ENCODE measurements around the gene NBEA. TPM values are rescaled to one million over a fixed set of nuclear protein-coding genes. Genes with fewer than 3 reads are reported as not detected.

The NBEA gene
- total RNA-seq, 1 experiment from 2014 or later: 5.0 TPM

DNA sequence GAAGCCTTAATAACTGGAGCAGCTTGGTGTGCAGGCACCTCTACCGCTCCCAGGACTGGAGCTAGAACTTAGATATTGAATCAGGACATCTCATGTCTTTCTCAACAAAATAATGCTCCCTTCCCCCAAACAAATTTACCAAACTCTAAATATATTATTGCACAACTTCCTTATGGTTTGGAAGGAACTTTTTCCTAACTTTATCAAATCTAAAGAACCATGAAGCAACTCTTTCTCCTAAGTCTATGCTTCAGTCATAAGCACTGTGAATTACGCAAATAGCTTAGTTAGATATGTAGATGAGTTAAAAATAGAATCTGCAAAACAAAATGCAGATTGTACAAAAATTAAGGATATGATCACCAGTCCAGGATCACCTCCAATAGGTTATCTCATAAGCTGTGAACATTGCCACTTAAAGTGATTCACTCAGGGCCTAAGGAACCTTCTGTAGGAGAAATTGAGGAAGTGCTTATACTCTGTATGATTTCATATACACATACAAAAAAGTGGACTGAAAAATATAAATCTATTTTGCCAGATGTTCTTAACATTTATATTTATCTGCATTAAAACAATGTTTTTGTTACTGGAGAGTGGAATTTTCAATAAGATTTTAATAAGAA, 554.8 kb downstream of the NBEA start:
- DNase-seq (ENCODE audit: extremely low read depth, low read depth): no peak

DNA sequence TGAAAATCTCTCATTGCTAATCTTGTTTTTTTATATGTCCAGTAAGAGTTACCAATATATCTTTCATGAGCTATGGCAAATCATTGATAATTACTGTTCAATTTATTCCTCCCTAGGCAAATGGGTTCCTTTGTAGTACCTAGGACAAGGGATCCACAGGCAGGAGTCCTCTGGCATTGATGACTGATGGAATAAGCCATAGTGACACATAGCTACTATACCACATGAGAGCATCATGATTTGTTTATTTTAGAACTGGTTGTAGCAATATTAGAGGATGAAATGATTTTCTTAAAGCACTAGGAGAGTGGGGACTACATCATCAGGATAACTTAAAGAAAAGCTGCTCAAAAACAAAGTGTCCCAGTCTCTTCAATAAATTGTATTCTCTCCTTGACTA, 556.2 kb downstream of the NBEA start:
- no peak for DNase-seq (ENCODE audit: extremely low read depth, low read depth)

DNA sequence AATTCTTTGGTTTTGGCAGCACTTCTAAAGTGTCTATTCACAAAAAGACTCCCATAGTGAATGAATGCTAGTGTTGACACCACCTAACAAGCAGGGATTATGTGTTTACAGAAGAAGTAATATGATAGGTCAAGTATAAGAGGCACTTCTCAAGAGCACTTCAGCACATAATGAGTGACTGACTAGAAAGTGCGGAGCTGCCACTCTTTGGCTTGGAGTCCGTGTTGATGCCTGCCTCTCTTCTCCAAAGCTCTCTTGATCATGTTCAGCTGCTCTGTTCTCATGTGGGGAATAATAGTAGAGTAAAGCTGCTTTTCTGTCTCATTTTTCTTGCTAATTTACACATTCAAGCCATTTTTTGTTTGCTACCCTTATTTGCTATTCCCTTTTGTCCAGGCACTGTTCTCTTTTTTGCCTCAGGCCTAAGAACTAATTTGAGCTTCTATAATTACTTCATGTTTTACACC, 557.2 kb downstream of the NBEA start:
- no peak for DNase-seq (ENCODE audit: extremely low read depth, low read depth)

DNA sequence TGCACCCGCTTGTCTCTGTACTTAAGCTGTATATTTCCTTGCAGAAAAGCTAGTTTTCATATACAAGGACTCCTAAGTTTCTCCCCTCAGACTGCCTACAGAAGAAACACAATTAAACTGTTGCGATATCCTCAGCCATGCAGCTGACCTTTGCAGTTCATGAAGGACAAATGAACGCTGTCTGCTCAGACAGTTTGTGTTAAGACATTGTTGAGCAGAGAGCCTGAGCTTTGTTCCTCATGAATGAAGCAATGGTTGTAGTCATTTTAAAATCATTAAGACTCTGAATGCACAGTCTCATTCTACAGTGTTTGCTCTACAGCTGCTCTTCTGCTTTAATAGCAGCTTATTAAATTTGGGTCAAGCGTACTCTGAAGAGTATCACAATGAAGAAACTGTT, 557.6 kb downstream of the NBEA start:
- no peak for DNase-seq (ENCODE audit: extremely low read depth, low read depth)

DNA sequence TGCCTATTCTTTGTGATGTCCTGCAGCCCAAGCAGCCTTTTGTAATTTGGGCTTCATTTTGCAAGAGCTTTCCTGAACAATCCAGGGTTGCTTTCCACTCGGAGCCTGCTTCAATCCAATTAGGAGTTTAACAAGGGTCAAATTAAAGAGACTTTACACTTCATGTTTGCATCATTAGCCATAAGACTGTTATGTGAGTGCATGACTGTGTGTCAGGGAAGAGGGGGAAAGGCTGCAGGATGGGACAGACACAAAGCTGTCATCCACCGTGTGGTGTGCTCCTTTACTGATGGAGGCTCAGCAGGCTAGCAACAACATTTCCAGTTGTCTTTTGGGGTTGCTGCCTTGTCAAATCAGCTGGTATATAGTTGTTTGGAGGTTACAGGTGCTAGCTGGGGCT, 558.1 kb downstream of the NBEA start:
- DNase-seq (ENCODE audit: extremely low read depth, low read depth): no peak

DNA sequence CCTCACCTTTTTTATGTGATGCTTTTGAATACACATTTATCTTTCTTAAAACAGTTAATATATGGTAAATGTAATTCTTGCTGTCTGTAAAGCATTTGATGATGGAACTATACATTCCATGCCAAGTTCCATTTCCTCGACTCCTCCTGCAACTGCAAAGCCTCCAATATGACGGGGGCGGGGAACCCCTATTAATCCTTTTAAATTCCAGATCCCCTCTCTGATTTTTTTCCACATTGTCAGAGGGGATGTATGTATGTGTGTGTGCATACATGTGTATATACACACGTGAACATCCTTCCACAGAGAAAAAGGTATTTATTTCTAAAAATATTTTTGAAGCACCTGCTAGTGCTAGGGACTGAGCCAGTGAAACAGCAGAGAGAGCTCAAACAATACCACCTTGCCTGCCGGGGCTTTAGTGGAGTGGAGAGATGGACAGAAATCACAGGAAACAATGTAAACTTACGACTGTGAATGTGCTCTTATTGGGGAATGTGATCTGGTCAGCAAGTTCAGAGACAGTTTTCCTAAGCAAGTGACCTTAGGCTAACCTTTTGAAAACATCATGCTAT, 559.7 kb downstream of the NBEA start:
- DNase-seq (ENCODE audit: extremely low read depth, low read depth): no peak

DNA sequence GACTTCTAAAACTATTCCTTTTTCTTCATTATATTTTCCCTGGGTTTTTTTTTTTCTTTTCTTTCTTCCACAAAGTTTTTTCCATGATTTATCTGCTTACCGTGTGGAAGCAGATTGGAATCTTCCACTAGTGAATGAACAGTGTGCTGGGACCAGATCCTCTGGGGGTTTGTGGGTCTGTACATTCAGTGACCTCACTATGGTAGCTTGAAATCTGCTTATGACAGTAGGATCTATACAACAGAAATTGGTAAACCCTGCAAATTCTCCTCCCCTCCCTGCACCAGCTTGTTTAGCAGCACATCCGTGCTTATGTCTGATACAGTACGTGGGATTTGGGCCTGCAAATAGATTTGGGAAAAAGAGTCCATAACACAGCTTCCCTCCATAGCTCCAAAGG, 560.4 kb downstream of the NBEA start:
- no peak for DNase-seq (ENCODE audit: extremely low read depth, low read depth)

DNA sequence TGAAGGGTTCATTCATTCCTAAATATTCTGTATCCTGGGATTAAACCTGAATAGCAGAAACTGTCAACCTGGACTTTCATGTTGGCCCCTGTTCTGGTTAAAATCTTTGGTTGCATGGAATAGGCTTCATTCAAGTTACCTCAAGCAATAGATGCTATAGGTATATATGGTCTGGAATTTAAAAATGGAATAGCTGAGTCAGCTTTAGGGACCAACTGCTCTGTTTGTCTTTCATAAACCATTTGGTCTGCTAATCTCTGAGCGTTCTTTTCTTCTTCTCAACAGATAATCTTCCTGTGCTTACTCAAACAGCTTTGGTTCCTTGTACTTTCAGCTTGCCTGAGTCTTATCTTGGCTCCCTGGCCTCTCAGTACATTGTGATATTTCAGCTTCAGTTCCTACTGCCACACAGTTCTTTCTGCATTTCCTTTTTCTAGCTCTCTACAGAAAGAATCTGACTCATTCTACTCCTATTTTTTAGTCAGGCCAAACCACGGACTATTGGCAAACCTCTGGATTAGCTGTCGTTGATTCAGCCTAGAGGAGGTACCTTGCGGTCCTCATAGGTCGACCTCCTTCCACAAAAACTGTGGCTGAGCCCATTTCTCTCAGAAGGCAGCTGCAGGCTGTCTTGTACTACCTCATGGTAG, 570.3 kb downstream of the NBEA start:
- no peak for DNase-seq (ENCODE audit: extremely low read depth, low read depth)

DNA sequence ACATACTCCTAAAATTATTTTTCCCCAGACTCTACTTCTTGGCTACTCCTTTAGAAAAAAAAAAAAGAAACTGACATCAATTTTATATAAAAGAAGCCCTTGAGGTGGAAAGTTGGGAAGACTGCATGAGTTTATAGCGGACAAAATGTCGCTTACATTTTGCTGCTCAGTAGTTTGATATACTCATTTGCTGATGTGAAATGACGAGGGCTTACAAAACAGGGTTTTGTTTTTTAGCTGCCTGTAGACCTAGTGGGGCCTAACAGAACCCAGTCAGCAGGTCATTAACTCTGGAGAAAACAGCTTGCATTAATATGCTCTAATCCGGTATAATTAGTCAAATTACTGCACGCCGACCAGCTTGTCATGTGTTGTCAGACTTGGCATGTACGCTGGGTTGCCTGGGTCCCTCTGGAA, 572.0 kb downstream of the NBEA start:
- DNase-seq (ENCODE audit: extremely low read depth, low read depth): no peak

DNA sequence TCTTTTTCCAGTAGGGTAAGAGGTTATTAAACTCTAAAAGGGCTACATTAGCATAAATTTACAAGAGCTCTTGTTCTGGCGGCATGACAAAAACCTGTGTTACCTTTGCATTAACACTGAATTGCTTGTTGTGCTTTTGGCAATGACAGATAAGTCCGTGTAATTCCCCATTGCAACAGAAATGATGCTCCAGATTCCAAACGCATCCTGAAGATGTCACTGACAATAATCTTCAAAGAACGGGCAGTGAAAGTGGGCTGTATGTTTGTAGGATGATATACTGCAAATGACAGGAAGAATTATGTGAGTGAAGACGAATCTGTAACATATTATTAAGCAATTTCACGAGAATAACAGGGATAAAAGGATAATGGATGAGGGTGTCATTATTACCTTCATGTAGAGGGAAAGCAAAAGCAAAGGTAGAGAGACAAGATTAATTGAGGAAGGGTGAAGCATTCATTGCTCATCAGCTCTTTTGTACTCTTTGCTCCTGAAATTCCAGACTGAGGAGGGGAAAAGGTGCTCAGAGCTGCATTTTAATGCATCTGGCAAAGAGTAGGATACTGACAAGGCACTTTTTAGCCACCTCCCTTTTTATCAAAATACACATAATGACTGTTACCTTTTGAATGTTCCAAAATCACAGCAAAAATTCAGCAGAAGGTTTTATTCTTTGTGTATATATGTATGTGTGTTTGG, 572.9 kb downstream of the NBEA start:
- DNase-seq (ENCODE audit: extremely low read depth, low read depth): no peak

DNA sequence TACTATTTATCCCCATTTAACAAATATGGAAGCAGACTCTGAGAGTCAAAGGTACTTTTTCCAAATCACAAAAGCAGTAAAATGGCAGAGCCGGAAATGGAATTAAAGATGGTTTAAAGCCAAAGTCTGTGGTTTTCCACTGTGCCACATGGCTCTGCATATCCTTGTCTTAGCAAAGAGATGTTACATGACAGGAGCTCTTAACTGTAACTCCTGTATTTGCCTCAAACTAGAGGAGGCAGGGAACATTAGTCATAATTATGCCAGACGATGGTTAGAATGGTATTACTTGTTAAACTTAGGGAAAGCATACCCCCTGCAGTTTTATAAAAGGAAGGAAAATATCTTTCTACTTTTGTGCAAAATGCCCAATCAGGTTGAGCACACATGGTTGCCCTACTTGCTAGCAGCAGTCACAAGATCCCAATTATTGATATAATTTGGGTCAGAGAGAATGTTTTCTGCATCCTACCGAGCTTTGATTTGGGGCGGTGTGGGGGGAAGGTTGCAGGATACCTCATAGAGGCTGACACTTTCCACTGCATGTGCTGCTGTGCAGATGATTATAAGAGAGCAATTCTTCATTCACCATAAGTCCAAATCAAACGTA, 576.4 kb downstream of the NBEA start:
- DNase-seq (ENCODE audit: extremely low read depth, low read depth): no peak

DNA sequence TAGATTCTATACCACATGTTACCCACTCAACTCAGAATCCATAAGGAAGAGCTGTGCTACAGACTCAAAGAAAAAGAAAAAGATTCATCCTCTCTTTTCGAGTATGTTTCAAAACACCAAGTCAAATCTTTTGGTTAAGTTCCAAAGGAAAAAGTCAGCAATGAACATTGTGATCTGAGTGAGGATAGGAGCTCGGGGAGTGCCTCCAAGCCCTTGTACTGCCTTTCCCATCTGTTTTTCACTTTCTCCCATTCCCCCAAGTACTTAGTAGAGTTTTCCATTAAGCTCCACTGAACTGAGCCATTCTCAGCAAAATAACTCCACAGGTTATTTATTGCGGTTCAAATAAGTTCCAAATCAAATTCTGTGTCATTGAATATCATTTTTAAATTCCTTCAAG, 582.1 kb downstream of the NBEA start:
- no peak for DNase-seq (ENCODE audit: extremely low read depth, low read depth)

DNA sequence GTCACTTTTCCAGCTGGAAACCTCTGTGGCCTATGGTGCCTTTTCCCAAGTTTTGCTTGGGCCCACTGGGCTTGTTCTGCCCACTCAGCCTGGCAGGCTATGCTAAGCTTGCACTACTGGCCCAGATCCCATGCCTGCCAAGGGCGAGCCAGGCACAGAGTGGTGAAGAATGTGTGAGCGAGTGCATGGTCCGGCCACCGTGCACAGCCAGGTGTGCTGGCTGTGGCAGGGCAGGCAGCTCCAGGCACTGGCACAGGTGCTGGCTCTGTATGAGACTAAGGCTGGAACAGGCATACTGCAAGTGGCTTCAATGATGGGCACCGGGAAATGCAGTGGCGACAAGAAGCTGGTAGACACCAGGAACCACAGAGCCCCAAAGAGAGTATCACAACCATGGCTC, 584.5 kb downstream of the NBEA start:
- no peak for DNase-seq (ENCODE audit: extremely low read depth, low read depth)

DNA sequence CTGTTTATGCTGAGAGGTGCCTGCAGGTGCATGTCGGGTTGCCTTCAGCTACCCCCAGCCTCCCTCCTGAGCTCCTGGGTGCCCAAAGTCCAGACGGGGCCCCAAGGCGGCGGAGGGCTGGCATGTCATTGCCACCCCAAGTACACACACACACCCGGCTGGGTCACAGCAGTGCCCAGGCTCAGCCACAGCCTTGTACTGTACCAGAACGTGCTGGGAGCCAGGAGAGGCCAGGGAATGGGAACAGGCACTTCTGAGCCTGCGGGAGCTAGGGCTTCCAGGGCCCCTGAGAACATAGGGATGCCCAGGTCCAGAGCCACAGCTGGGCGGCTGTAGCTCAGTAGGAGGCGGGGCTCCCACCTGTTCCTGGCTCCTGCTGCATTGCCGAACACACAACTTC, 585.4 kb downstream of the NBEA start:
- DNase-seq (ENCODE audit: extremely low read depth, low read depth): no peak

DNA sequence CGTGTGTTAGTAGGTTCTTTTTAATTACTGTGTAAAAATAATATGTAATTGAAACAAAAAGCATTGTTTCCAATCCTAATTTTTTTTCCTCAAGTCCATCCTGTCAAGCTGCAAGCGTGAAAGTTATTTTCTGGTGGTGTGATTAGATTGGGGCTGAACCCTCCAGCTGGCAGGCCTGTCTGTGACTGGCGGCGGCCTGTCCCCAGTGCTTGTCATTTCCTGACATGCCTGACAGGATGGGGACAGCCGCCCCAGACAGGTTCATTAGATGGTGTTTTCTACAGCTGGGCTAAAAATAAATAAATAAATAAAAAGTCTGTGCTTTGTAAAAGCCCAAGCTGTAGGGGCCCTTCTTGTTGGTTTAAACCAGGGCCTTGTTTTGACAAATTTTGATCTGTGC, 588.1 kb downstream of the NBEA start:
- no peak for DNase-seq (ENCODE audit: extremely low read depth, low read depth)

DNA sequence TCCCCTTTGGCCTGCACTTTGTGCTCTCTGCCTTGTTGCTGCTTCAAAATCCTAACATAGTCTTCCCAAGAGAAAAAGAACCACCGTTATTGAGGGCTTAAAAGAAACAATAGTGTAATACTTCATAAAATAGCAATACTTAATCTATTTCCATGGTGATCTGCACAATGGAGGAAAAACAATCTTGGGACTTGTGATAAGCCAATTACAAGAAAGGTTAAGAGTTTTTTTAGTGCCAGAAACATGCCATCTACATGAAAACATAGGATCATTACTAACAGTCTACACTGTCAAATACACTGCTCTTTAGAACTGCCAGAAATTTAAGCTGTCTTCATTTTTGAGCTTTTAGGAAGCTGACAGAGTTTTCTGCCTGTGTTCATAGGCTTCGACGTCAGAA, 588.5 kb downstream of the NBEA start:
- DNase-seq (ENCODE audit: extremely low read depth, low read depth): no peak

DNA sequence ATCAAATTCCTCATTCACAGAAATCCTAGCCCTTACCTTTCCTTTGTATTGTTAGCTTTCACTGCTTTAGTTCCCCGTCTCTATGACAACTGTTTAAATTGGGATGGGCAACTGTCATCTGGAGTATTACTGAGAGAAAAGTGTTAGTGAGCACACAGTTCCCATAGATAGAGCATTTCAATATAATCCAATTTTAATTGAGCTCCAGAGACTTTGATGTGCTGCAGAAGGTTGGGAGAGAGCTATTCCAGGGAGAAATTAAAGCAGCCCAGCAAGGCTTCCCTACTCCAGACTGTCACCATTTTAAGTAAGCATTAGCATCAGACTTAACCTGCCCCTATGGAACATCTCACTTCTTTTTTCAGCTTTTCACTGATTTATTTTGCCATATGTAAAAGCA, 589.5 kb downstream of the NBEA start:
- no peak for DNase-seq (ENCODE audit: extremely low read depth, low read depth)

DNA sequence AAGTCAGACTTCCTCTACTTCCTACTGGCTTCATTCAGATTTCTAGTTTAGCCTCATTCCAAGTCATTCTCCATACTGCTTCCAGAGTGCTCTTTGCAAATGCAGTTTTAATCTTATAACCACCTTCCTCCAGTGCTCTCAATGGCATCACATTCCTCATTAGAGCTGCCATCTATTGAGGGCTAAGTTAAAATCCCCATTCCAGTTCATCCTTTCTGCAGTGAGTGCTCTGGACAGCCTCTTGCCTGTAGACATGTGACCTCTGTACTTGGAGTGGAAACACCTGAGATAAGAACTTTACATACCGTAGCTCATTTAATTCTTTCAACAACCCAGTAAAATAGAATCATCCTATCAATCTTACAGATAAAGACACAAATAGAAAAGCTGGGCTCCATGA, 592.3 kb downstream of the NBEA start:
- DNase-seq (ENCODE audit: extremely low read depth, low read depth): no peak

DNA sequence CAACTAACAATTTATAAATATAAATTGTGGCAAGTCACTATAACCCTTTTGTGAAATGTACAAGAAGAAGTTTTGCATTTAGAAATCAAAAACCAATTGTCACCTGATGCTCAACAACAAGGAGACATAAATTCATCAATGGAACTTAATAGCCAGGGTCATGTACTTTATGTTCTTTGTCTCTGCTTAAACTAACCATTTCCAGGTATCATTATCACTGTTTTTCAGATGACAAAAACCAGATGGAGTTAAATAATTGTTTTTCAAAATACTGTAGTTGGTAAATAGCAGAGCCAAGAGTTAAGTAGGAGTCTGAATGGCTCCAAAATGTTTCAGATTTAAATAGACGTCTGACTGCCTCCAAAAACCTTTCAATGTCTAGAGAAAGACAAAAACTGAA, 606.7 kb downstream of the NBEA start:
- no peak for DNase-seq (ENCODE audit: extremely low read depth, low read depth)

DNA sequence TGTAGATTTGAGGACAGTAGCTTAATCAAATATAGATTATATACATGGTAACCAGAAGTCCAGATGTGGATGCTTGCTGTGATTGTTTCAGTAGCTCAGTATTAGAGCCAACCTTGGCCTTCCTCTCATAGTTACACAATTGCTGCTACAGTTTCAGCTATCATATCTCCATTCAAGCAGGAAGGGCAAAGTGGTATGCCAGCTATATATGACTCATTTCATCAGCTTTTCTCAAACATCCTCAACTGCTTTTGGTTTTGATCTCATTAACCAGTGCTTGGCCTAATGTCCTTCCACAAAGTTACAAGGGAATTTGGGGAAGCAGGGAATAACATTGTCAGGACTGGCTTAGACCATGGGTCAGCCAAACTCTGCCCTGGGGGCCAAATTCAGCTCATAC, 607.4 kb downstream of the NBEA start:
- DNase-seq (ENCODE audit: extremely low read depth, low read depth): no peak

DNA sequence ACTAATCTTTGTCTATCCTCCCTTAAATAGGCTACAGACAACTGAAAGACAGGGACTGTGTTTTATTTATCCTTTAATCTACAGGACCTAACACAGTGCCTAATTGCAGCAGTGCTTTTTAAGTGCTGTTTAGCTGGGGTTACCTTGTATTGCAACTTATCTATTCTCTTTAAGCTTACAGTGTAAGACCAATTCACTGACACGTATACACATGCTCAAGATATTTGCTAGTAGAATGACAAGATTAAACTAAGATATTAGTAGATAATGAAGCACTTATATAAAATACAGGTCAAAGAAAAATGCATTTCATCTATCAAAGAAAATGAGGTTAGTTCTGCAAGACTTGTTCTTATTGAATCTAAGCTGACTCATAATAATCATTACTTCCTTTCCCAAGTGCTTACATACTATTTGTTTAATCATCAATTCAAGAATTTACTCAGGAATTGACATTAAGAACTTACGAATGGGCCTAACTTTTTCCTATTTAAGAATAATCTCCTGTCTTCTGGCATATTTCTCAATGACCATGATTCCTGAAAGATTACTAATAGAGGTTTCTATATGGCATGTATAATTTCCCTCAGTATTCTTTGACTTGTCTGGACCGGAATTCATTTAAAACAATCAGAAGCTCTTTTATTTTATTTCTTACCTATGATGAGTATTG, 610.2 kb downstream of the NBEA start:
- no peak for DNase-seq (ENCODE audit: extremely low read depth, low read depth)
